ENCODE results near the gene TMEM185B.

Gene TMEM185B

DNA sequence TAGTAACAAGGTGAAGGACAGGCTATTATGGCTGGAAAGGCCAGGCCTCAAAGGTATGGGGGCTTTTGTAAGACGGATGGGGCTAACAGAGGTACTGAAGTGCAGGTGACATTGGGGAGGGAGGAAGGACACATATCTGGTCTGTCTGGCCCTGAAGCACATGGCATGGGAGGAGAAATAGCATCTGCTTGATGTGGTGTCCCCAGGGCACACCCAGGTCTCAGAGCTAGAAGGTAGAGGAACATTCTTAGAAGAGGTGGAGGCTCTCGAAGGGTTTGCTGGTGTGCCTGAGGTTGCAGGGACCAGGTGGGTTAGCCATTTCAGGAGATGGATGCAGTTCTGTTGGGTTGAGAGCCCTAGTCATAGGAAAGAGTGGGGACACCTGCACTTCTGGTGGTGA is 39.0 kb upstream of the TMEM185B start:
- TF ChIP-seq TEAD4 (IDR thresholded peaks at IDR 0.05): no peak

DNA sequence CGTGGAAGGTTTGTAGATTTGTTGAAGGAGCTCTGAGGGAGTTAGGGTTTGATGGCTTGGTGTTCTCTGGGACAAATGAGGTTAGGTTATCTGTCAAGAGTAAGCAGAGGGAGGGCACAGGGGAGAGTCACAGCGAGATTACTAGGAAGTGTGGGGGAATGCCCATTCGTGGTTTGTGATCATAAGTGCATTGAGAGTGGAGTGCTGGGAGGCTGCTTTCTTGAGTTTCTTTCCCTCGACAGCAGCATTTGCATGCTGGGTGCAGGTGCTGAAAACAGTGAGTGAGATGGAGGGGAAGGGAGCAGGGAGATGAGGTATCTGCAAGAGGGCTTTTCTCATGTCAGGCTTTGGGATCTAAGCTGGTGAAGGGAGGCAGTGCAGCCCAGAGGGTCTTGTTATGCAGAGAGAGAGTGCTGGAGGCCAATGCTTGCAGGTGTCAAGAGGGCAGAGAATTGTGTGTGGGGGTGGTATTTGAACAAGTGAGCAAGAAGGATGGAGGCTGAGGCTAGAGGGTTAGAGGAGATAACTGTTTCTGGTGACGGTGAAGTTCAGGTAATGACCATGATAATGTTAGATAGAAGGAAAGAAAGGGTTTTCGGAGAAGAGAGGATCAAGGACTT is 38.3 kb upstream of the TMEM185B start:
- no peak for TF ChIP-seq EP300 (IDR thresholded peaks at IDR 0.05; ENCODE audit: borderline replicate concordance)
- no peak for TF ChIP-seq EGR1 (IDR thresholded peaks at IDR 0.05)
- TF ChIP-seq TAF1 (IDR thresholded peaks at IDR 0.05; ENCODE audit: low read depth): no peak
- no peak for TF ChIP-seq YY1 (IDR thresholded peaks at IDR 0.05; ENCODE audit: low read depth)
- no peak for TF ChIP-seq ZBTB7A (IDR thresholded peaks at IDR 0.05; ENCODE audit: low read depth)
- TF ChIP-seq TCF12 (IDR thresholded peaks at IDR 0.05; ENCODE audit: low read depth): no peak
- TF ChIP-seq, protein P1, sequence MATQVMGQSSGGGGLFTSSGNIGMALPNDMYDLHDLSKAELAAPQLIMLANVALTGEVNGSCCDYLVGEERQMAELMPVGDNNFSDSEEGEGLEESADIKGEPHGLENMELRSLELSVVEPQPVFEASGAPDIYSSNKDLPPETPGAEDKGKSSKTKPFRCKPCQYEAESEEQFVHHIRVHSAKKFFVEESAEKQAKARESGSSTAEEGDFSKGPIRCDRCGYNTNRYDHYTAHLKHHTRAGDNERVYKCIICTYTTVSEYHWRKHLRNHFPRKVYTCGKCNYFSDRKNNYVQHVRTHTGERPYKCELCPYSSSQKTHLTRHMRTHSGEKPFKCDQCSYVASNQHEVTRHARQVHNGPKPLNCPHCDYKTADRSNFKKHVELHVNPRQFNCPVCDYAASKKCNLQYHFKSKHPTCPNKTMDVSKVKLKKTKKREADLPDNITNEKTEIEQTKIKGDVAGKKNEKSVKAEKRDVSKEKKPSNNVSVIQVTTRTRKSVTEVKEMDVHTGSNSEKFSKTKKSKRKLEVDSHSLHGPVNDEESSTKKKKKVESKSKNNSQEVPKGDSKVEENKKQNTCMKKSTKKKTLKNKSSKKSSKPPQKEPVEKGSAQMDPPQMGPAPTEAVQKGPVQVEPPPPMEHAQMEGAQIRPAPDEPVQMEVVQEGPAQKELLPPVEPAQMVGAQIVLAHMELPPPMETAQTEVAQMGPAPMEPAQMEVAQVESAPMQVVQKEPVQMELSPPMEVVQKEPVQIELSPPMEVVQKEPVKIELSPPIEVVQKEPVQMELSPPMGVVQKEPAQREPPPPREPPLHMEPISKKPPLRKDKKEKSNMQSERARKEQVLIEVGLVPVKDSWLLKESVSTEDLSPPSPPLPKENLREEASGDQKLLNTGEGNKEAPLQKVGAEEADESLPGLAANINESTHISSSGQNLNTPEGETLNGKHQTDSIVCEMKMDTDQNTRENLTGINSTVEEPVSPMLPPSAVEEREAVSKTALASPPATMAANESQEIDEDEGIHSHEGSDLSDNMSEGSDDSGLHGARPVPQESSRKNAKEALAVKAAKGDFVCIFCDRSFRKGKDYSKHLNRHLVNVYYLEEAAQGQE (IDR thresholded peaks at IDR 0.05; ENCODE audit: low read depth): no peak
- no peak for TF ChIP-seq FOXM1 (IDR thresholded peaks at IDR 0.05; ENCODE audit: borderline replicate concordance, low read depth)
- TF ChIP-seq CEBPB (IDR thresholded peaks at IDR 0.05): no peak
- TF ChIP-seq, protein P2, sequence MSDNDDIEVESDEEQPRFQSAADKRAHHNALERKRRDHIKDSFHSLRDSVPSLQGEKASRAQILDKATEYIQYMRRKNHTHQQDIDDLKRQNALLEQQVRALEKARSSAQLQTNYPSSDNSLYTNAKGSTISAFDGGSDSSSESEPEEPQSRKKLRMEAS (IDR thresholded peaks at IDR 0.05): no peak
- TF ChIP-seq CREB1 (IDR thresholded peaks at IDR 0.05; ENCODE audit: low read depth): no peak
- TF ChIP-seq NFIC (IDR thresholded peaks at IDR 0.05): no peak
- TF ChIP-seq RAD21 (IDR thresholded peaks at IDR 0.05; ENCODE audit: low read depth): no peak

DNA sequence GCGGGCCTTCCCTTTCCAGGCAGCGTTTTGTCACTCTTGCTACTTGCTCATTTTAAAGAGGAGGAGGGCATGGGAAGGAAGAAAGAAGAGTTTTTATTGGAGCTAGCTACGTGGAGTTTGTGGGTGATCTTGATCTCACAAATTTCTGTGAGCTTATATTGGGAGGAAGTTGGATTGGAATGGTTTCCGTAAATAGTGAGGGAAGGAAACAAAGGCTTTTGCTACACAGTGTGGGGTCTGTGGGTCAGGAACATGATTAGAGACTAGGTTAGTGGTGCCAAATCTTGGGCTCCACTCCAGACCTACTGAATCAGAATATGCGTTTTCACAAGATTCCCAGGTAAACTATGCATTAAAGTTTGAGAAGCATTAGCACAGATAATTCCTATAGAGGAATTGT is 37.5 kb upstream of the TMEM185B start:
- TF ChIP-seq TAF1 (IDR thresholded peaks at IDR 0.05; ENCODE audit: low read depth) (no peak), ZBTB7A (IDR thresholded peaks at IDR 0.05; ENCODE audit: low read depth) (no peak), TCF12 (IDR thresholded peaks at IDR 0.05; ENCODE audit: low read depth) (no peak), CREB1 (IDR thresholded peaks at IDR 0.05; ENCODE audit: low read depth) (no peak), NFIC (IDR thresholded peaks at IDR 0.05) (no peak), FOXM1 (IDR thresholded peaks at IDR 0.05; ENCODE audit: borderline replicate concordance, low read depth) (no peak)
- TF ChIP-seq, protein P1 (IDR thresholded peaks at IDR 0.05; ENCODE audit: low read depth): no peak

DNA sequence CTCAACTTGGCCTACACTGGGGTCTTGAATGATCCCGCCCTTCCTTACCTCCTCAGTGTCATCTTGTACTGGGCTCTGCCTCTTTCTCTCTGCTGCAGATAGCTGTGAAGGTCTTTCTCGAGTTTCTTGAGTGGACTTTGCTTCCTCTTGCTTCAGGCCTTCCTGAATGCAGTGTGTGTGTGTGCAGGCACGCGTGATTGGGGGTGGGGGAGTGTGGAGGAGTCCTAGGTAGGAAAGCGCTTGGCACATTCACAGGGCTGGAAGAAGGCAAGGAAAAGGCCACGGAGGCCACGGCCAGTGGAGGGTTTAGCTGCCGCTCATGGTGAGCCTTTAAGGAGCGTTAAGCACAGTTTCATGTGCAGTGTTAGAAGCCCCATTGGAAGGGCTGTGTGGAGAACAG is 35.0 kb upstream of the TMEM185B start:
- TF ChIP-seq EGR1 (IDR thresholded peaks at IDR 0.05) (no peak), TCF12 (IDR thresholded peaks at IDR 0.05; ENCODE audit: low read depth) (no peak), ZBTB7A (IDR thresholded peaks at IDR 0.05; ENCODE audit: low read depth) (no peak), TEAD4 (IDR thresholded peaks at IDR 0.05) (no peak), RAD21 (IDR thresholded peaks at IDR 0.05; ENCODE audit: low read depth) (no peak), TAF1 (IDR thresholded peaks at IDR 0.05; ENCODE audit: low read depth) (no peak), YY1 (IDR thresholded peaks at IDR 0.05; ENCODE audit: low read depth) (no peak), FOXM1 (IDR thresholded peaks at IDR 0.05; ENCODE audit: borderline replicate concordance, low read depth) (no peak), CEBPB (IDR thresholded peaks at IDR 0.05) (no peak), CREB1 (IDR thresholded peaks at IDR 0.05; ENCODE audit: low read depth) (no peak), EP300 (IDR thresholded peaks at IDR 0.05; ENCODE audit: borderline replicate concordance) (no peak), NFIC (IDR thresholded peaks at IDR 0.05) (no peak)
- TF ChIP-seq, protein P2 (IDR thresholded peaks at IDR 0.05): no peak
- TF ChIP-seq, protein P3, sequence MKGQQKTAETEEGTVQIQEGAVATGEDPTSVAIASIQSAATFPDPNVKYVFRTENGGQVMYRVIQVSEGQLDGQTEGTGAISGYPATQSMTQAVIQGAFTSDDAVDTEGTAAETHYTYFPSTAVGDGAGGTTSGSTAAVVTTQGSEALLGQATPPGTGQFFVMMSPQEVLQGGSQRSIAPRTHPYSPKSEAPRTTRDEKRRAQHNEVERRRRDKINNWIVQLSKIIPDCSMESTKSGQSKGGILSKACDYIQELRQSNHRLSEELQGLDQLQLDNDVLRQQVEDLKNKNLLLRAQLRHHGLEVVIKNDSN (IDR thresholded peaks at IDR 0.05): no peak
- TF ChIP-seq, protein P1 (IDR thresholded peaks at IDR 0.05; ENCODE audit: low read depth): no peak

DNA sequence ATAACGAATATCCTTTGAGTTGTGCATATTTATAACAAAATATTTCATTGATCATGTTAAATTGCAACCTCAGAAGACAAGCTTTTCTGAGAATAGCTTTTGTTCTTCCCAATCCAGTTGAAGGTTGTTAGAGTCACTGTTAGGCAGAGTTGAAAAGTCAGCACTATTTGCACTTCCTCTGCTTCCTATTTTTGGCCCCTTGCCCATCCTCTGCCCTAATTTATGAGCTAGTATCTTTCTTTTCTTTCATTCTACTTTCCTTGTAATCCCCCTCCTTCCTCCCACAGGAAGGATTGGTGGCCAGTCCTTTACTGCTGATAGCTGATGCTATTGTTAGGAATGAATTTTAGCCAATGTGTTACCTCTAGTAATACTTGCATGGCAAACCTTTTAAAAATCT is 34.3 kb upstream of the TMEM185B start:
- TF ChIP-seq, protein P3 (IDR thresholded peaks at IDR 0.05): no peak
- TF ChIP-seq, protein P1 (IDR thresholded peaks at IDR 0.05; ENCODE audit: low read depth): no peak
- no peak for TF ChIP-seq TAF1 (IDR thresholded peaks at IDR 0.05; ENCODE audit: low read depth)
- TF ChIP-seq YY1 (IDR thresholded peaks at IDR 0.05; ENCODE audit: low read depth): no peak

Data from Ishikawa (cell line).